Left hindlimb (tissue), 1 donor: Measurements from ENCODE around the gene SLC10A7.

ENCODE experiments used
- DNase-seq: peaks from one replicate; pipeline ENCODE4 v3.0.0-alpha.2; 2018

SLC10A7 gene

DNA sequence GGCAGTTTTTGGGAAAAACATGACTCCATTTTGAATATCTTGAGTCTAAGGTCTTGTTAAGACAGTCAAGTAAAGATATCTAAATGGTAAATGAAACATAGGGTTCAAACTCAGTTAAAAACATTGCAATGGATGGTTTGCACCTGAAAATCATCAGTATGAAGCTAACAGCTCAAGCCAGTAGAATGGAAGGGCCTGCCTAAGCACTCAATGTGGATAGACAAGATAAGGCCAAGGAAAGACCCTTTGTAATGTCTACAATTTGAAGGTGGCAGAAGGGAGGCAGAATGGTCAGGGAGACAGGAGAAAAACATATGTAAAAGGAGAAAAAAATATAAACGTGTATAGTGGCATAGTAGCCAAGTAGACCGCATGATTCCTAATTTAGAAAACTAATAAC, 229.2 kb downstream of the SLC10A7 start:
- DNase-seq = no peak

DNA sequence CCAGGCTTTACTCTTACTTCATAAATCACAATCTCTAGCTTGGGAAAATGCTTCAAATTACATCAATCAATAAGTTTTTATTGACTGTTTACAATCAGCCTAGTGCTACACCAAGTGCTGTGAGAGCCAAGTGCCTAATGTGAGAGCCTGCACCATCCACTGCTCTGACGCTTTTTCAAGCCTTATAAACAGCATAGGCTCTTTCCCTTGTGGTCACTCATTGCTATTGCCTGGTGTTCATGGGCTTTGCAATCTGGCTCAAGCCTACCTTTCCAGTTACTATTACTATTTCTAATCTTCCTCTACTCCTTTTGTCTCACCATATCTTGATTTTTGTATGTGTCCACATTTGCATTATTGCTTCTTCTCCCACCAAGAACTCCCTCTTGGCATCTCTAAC, 230.4 kb downstream of the SLC10A7 start:
- DNase-seq = no peak

DNA sequence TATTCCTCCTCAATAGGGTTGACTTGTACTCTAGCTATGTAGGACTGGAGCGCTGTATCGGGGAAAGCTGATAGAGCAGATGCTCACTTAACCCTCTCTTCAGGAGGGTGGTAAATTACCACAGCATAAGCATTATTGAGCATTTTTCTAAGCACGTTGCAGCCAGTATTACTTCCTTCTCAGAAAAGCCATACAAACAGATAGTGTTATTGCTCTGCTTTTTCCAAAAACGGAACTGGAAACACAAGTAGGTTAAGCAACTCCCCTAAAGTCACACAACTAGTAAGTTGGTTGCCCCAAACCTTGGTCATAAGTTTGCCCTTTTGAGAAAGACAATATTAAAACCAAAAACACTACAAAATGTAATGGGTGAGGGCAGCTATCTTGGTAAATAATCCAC, 233.5 kb downstream of the SLC10A7 start:
- no peak for DNase-seq

DNA sequence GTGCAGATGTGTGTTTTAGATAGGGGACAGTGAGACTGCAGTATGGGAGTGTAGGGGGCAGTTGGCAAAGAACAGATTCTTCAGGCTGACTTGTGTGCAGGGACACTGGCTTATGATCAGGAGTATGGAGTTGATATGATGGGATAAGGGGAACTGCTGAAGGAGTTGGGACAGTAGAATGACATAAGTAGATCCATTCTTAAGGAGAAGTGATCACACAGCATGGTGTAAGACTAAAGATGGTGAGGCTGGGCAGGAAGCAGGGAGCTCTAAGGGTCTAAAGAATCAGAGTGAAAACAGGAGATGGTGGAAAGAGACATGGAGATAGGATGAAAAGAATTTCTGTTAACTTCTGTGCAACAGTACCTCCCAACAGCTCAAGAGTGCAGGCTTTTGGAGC, 236.7 kb downstream of the SLC10A7 start:
- DNase-seq = no peak

DNA sequence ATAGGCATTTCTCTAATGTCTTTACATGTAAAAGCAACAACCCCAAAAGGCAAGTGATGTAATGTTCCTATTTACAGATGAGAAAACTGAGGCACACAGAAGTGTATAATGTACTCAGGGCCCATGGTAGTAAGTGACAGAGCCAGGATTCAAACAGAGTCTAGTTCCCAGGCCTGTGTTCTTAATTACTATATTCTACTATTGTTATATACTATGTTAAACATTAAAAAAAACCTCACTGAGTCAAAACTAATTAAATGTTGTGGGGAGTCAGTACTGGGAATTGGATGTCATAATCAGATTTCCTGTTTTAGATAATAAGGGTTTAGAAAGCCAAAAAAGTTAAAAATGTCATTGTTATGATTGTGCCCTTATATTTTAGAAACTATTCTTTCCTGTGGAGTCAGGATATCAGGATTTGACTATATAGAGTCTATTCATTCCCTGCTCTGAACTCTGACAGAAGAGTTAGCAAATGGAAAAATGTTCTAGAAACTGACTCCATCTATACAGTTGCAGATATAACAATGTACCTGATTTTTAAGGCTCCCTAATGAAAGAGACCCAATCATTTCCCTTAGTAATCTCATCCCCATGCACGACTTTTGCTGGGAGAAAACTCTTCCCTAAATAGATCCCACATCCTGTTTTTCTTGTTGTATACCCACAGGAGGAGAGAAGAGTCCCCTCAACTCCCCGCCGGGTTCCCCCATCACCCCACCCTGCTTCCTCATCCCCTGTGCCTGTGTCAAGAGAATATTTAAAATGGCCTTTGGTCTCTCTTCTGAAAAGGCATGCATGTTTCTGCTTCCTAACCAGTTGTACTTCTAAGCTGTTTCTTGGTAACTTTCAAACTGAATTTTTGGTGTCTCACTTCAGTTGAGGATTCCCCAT, 237.7 kb downstream of the SLC10A7 start:
- no peak for DNase-seq

DNA sequence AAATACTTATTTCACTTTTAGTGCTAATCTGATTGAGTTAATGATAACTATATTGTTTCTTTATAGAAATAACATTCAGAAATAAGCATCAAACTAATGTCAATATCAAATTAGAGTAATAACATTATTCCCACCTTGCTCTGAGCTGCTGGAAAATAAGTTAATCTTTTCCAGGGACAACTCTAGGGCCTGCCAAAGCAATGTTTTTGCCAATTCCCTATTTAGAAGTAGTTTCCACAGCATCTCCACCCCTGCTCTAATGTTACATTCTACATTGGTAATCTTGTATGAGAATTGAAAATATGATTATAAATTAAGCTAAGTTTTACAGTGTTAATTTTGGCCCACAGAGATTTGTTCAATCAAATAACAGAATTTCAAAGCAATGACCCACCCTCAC, 239.1 kb downstream of the SLC10A7 start:
- DNase-seq = no peak

DNA sequence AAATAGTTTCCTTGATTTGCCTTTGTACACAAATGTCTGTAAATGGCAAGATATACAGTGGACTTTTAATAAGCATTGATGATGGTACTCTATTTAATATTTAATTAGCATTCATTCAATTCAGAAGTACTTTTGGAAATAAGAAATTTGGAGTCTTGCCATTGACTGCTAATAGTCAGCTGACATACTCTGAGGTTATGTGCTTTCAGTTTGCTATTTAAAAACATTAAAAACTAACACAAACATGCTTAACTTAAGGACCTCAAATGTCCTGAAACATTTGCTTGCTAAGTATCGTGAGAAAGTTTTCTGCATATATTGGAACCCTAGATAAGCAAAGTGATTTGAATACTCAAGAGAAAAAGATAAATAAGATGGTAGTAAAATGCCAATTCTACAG, 242.8 kb downstream of the SLC10A7 start:
- no peak for DNase-seq

DNA sequence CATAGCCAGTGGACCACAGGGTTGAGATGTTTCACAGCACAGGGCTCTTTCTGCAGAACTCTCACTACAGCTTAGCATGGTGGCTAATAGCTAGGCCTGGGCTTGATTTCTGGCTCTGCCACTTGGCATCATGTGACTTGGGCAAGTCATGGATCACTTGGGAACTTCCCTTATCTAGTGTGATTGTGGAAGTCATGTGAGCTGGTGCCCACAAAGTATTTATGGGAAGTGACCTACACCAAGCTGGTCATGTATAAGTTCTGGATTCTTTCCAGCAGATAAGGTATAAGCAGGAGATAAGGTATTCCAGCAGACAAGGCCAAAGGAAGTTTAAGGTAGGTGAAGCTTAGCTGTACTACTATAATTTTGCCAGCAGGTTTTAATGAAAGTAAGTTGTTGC, 246.4 kb downstream of the SLC10A7 start:
- DNase-seq = no peak

DNA sequence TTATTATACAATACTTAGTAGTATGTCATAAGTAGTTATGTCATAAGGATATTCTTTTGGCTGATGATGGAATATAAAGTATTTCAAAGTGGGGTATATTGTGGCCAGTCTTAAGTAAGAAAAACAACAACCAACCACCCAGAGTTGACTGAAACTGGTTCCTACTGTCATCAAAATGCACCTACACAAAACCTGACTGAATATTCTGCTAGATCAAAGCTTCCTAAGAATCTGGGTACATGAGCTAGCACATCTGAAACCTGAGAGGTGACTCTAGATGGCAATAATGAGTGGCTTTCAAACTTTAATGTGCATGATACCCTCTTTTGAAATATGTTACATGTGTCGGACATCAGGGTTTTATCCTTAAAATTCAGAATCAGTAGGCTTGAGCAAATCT, 247.0 kb downstream of the SLC10A7 start:
- DNase-seq = no peak

DNA sequence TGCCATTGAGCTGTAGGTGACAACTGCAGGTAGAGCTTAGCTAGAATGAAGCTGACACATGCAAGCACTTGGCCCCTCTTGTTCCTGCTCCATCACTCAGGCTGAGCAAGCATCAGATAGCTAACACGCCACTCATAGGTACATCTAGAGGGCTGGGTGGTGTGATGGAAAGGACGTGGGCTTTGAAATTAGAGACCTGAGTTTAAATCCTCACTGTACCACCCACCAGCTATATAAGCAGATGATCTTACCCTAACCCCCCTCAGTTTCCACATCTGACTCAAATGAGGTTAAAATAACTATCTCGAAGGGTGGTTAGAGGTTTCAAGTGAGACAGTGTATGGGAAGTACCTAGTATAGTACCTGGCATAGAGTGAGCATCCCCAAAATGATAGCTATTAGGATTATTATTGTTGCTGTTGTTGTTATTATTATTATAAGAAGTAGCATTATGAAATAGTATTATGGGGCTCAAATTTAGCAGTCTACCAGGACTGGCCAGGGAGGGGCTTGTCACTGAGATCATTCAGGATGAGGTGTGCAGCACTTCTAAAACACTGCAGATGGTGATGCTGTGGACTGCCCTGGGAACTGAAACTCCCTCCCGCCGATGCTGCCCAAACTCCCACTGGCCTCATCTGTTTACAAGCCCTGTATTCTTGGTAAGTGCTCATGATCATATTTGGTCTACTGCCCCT, 248.4 kb downstream of the SLC10A7 start:
- no peak for DNase-seq

DNA sequence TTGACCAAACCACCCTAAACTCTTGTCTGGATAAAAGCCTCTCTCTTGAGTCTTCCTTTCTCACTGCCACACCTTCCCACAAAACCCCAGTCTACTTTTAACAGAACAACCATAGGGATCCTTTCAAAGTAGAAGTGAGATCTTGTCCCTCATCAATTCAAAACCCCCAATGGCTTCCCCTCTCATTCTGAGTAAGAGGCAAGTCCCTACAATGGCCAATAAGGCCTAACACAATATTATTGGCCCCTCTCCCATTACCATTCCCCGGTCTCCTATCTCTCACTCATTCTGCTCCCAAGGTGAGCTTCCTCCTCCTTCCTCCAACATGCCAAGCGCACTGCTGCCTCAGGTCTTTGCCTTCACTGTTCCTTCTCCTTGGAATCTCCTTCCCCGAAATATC, 250.3 kb downstream of the SLC10A7 start:
- no peak for DNase-seq

DNA sequence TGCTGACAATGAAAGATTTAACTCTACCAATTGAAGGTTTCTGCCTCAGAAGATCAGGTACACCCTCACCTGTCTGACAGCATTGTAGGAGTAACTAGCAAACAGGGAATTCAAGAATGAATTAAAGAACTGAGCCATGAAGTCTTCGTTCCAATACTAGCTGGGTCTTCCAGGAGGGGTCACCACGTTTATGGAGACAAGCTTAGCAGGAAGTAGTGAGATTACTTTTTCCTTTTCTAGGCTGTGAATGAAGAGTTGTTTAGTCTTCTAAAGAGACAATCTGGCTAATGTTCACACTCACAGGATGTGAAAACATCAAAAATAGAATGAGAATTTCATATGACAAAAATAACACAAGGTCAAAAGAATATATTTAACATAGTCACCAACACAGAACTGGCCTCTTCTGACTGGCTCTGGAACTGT, 252.5 kb downstream of the SLC10A7 start:
- no peak for DNase-seq

DNA sequence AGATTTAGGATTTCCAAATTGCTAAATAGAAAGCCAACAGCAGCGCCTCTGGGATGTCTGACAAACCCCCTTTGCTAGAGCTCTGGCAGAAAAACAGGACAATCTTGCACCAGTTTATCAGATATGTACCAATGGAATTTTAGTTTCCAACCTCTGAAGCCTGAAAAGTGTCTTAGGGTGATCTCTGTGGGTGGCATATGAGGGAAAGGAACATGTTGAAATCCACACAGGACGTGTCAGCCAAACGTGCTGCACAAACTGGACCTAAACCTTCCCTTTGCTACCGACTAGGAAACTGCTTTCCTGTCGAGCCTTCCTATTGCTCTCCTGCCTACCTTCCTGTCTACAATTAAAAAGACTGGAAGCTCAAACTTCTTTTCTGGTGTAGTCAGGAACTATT, 253.9 kb downstream of the SLC10A7 start:
- DNase-seq = no peak

DNA sequence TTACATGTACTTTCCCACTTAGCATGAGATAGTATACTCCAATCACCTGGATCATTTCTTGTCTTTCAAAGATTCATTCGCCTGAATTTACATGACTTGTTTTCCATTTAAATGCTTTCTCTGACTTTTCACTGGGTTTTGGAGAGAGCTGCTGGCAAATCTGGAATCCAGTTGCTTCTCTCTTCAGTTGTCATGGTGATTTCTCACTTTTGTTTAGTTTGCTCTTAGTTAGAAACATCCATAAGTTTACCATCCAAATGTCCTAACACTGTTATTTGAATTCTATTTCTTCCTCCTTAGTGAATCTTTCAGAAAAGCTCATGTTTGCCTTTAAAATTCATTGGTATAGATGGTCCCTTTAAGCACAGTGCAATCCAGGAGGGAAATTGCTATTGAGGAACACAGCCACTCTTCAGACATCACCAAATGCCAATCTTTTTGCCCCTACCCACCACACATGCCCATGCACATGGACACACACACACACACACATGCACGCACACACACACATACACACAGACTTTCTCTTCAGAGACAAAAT, 255.7 kb downstream of the SLC10A7 start:
- DNase-seq = no peak

DNA sequence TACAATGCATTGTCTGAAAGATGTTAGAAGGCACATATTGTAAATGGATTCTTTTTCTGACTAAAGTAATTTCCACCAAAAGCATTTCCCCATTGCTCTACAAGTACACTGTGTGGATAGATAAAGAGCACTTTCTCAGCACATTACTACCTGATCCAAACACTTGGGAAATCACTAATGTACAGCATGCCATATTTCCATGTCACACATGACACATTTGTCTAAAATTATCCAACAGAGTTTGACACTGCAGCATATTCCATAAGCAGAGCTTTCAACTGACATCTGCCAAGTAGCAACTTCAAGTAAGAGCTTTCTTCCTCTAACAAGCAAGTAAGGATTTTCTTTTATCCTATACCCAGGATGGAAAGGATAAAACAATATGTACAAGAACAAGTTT, 257.9 kb downstream of the SLC10A7 start:
- DNase-seq = no peak

DNA sequence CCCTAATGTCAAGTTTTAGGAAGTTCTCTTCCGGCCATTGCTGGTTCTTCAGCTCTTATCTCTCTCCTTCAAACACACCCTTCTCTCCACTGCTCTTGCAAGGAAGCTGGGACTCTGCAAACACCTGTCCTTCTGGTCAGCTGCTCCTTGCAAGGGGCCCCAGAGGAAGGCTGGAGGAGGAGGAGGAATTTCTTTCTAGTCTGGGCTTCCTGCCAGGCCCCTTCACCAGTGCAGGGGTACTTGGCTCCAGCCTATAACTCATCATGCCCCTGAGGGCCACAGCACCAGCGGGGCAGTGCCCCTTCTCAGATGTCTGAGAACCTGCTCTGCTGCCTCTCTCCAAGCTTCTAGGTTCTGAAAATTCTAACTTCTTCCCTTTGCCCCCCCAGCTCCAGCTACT, 260.7 kb downstream of the SLC10A7 start:
- DNase-seq = no peak

DNA sequence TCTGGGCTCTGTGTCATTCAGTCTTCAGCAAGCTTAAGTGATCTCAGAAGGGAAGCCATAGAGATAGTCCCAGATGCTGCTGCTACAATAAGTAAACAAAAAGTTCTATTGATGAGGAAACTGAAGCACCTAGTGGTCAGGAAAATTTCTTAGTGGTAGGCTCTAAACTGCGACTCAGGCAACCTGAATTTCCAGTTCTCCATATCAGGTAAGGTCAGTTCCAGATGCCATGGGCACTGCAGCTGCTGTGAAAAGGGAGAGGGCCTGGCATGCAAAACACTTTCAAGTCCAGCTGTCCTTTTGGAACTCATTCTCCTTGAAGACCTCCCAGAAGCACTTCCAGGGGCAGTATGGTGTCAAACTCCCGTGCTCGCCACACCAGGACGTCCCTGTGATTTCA, 261.2 kb downstream of the SLC10A7 start:
- DNase-seq = no peak

DNA sequence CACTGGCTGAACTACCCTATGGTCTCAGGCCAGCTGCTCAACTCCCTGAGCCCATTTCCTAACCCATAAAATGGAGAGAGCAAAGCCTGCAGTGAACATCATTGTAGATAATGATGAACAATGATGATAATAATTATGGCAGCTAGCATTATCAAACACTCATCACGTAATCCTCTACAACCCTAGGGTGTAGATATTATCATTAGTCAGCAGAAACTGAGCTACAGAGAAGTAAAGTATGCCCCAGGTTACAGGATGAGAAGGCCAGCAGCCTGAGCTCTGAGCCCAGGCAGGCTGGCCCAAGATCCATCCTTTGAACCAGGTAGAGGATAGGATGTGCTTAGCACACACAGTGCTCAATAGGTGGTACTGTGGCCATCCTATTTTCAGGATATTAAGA, 264.2 kb downstream of the SLC10A7 start:
- DNase-seq = no peak

DNA sequence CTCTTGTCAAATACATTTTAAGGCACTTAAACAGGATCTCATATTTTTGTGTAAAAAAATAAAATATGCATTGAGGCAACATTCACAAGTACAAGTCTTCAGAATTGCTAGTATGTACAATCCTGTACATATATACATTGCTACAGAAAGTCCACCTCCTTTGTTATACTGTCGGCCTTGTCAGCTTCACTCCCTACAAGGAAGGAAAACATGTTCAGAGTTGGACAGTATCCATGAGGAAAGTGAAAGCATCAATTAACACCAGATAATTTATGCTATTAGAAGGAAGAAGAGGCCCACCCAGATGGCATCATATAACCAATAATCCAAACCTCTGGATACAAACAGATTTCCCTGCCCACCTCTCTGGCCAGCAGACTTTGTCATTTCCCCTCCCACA, 265.4 kb downstream of the SLC10A7 start:
- no peak for DNase-seq

DNA sequence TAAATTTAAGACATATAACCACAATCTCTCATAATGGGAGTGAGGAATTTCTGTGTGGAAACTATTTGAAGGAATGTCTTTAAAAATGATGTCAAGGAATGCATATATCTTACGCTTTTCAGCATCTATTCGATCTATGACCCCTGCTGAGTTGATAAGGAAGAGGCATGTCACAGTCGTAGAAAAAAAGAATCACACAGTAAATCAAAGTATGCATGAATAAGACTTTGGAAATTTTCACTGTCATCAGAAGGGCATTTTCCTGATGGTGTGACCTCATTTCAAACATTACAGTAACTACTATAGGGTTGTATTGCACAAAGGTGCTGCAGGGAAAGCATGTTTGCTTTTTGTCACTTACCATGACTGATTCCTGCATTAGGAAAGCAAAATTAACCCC, 265.9 kb downstream of the SLC10A7 start:
- DNase-seq = no peak

DNA sequence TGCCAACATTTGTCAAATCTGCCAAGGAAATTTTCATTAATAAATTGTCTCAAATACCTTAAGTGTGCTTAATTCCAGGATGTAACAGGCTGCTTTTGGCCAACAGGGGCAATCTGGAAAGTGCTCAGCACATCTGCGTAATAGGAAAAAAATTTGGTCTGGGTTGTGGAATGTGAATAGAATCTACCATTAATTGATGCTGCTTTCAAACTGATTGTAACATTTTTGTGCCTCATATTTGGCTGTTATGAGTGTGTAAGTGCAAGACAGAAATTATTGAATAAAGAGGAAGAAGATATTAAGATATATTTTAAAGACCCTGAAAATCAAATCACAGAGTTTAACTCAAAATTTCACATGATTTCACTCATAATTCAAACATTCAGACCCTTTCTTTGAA, 266.3 kb downstream of the SLC10A7 start:
- DNase-seq = no peak

DNA sequence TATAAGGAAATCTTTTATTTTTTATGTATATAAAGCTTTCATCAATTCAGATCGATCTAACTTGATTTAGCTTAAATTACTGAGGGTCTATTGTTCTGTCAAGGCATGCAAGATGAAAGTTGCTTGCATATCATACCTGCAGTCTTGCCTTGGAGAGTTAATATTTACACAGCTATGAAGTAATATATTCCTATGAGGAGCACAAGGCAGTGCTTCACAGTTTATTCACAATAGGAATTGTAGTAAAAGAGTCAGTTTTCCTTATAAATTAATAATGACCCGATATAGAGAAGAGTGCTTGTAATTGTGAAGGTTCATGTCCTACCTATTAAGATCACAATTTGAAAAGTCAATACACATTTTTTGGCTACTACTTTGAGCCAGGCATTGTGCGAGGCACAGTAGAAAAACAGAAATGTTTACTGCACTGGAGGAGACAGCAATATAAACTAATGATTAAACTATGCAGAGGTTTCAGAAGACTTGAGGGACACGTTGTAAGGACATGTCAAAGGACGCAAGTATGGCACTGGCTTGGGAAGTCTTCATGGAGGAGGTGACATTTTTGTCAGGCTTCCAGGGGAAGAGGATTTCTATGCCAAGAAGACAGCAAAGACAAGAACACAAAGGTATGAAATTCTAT, 268.6 kb downstream of the SLC10A7 start:
- DNase-seq = no peak

DNA sequence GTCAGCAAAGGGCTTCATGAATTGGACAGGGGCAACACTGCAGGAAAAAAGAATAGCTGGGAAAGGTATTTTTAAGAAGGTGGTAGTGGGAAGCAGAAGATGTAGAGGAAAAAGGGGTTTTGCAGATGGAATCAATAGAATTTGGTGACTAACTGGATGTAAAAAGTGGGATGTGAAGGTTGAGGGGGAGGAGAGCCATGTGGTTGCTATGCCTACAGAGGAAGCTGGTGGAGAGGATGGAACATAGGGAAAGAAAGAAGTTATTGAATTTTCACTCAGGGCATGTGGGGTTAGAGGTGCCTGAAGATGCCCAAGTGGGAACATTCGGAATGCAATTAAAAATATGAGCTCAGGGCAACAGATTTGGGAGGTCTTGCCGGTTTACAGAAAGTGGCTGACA, 274.4 kb downstream of the SLC10A7 start:
- no peak for DNase-seq

DNA sequence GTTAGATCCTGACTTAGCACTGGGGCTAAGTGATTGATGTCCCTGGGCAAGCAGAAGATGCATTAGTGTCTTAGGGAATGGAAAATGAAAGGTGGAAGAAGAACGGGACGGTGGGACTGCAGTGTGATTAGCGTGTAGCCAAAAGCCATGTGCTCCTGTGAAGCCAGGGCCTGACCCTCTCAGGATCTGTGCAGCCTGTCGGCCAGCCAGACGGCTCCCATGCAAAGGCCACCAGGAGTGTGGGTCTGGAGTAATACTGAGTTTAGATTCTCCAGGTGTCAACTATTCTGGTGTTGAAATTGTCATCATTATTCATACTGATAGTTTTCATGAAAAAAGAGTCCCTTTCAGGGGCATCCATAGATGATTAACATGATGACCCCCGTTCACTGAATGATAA, 275.4 kb downstream of the SLC10A7 start:
- DNase-seq = no peak
